SK-N-SH treated with all-trans-retinoic acid at 6 μM for 48 hours (cell line): ENCODE results near the gene KLHDC7A.

Experiments used
- OSR1 ChIP-seq: fragments of 250-450 bp; sonication (Bioruptor Pico); IDR thresholded peaks from 2 replicates; pipeline ENCODE4 v1.8.0; 2022; ENCODE audit warnings: moderate library complexity, mild to moderate bottlenecking, inconsistent platforms
- RARB ChIP-seq: fragments of 250-450 bp; sonication (Bioruptor Pico); IDR thresholded peaks from 2 replicates; pipeline ENCODE4 v1.8.0; 2021; ENCODE audit warnings: mild to moderate bottlenecking, moderate library complexity
- ZFP30 ChIP-seq: fragments of 450-650 bp; formaldehyde crosslinking; IDR thresholded peaks from 2 replicates; pipeline ENCODE4 v1.5.0; 2022; ENCODE audit warnings: mild to moderate bottlenecking, moderate library complexity
- ZNF8 ChIP-seq: fragments of 450-650 bp; formaldehyde crosslinking; IDR thresholded peaks from 2 replicates; pipeline ENCODE4 v1.5.0; 2020; ENCODE audit warnings: mild to moderate bottlenecking, moderate library complexity
- TF ChIP-seq, protein P1 (sequence below): fragments of 250-450 bp; sonication (Bioruptor Pico); IDR thresholded peaks from 2 replicates; pipeline ENCODE4 v1.5.0; 2020; ENCODE audit warnings: mild to moderate bottlenecking, moderate library complexity
- TF ChIP-seq, protein P2 (sequence below): fragments of 250-450 bp; sonication (Bioruptor Pico); IDR thresholded peaks from 2 replicates; pipeline ENCODE4 v1.8.0; 2020; ENCODE audit warnings: mild to moderate bottlenecking, moderate library complexity, borderline replicate concordance
- TF ChIP-seq, protein P3 (sequence below): fragments of 250-450 bp; sonication (Bioruptor Pico); IDR thresholded peaks from 2 replicates; pipeline ENCODE4 v1.5.1; 2020; ENCODE audit warnings: low read depth, mild to moderate bottlenecking, moderate library complexity
- TF ChIP-seq, protein P4 (sequence below): fragments of 250-450 bp; sonication (Bioruptor Pico); IDR thresholded peaks from 2 replicates; pipeline ENCODE4 v1.5.1; 2021; ENCODE audit warnings: mild to moderate bottlenecking, moderate library complexity
- TF ChIP-seq, protein P5 (sequence below): fragments of 250-450 bp; sonication (Bioruptor Pico); IDR thresholded peaks from 2 replicates; pipeline ENCODE4 v1.8.0; 2021; ENCODE audit warnings: low read depth, mild to moderate bottlenecking, moderate library complexity, borderline replicate concordance

DNA sequence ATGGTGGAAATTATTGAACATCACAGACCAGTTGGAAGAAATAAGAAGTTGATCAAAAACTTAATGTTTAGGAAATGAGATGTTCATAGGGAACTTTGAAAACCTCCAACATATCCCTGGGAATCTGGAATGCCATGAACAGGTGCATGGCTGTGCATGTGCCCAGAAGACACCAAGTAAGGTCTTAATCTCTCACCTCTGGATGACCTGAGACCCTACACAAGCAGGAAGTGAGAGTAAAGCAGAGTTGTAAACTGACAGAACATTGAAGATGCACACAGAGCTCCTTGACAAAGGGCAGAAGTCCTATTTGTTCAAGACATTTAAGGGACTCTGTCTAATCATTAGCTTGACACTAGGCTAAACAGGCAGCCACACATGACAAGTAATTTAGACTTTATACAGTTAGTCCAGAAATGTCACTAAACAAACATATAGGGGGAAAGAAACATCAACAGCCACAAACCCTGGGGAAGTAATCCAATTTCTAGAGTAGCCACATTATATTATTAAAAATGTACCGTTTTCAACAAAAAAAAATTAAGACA lies 34.5 kb downstream of the KLHDC7A start:
- TF ChIP-seq ZFP30 (CRISPR knock-in tag): no peak
- TF ChIP-seq, protein P1, sequence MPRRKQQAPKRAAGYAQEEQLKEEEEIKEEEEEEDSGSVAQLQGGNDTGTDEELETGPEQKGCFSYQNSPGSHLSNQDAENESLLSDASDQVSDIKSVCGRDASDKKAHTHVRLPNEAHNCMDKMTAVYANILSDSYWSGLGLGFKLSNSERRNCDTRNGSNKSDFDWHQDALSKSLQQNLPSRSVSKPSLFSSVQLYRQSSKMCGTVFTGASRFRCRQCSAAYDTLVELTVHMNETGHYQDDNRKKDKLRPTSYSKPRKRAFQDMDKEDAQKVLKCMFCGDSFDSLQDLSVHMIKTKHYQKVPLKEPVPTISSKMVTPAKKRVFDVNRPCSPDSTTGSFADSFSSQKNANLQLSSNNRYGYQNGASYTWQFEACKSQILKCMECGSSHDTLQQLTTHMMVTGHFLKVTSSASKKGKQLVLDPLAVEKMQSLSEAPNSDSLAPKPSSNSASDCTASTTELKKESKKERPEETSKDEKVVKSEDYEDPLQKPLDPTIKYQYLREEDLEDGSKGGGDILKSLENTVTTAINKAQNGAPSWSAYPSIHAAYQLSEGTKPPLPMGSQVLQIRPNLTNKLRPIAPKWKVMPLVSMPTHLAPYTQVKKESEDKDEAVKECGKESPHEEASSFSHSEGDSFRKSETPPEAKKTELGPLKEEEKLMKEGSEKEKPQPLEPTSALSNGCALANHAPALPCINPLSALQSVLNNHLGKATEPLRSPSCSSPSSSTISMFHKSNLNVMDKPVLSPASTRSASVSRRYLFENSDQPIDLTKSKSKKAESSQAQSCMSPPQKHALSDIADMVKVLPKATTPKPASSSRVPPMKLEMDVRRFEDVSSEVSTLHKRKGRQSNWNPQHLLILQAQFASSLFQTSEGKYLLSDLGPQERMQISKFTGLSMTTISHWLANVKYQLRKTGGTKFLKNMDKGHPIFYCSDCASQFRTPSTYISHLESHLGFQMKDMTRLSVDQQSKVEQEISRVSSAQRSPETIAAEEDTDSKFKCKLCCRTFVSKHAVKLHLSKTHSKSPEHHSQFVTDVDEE (CRISPR knock-in tag): no peak
- TF ChIP-seq, protein P2, sequence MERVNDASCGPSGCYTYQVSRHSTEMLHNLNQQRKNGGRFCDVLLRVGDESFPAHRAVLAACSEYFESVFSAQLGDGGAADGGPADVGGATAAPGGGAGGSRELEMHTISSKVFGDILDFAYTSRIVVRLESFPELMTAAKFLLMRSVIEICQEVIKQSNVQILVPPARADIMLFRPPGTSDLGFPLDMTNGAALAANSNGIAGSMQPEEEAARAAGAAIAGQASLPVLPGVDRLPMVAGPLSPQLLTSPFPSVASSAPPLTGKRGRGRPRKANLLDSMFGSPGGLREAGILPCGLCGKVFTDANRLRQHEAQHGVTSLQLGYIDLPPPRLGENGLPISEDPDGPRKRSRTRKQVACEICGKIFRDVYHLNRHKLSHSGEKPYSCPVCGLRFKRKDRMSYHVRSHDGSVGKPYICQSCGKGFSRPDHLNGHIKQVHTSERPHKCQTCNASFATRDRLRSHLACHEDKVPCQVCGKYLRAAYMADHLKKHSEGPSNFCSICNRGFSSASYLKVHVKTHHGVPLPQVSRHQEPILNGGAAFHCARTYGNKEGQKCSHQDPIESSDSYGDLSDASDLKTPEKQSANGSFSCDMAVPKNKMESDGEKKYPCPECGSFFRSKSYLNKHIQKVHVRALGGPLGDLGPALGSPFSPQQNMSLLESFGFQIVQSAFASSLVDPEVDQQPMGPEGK: no peak
- TF ChIP-seq, protein P3, sequence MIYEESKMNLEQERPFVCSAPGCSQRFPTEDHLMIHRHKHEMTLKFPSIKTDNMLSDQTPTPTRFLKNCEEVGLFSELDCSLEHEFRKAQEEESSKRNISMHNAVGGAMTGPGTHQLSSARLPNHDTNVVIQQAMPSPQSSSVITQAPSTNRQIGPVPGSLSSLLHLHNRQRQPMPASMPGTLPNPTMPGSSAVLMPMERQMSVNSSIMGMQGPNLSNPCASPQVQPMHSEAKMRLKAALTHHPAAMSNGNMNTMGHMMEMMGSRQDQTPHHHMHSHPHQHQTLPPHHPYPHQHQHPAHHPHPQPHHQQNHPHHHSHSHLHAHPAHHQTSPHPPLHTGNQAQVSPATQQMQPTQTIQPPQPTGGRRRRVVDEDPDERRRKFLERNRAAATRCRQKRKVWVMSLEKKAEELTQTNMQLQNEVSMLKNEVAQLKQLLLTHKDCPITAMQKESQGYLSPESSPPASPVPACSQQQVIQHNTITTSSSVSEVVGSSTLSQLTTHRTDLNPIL (CRISPR knock-in tag): no peak
- TF ChIP-seq RARB (CRISPR knock-in tag): no peak
- TF ChIP-seq, protein P4, sequence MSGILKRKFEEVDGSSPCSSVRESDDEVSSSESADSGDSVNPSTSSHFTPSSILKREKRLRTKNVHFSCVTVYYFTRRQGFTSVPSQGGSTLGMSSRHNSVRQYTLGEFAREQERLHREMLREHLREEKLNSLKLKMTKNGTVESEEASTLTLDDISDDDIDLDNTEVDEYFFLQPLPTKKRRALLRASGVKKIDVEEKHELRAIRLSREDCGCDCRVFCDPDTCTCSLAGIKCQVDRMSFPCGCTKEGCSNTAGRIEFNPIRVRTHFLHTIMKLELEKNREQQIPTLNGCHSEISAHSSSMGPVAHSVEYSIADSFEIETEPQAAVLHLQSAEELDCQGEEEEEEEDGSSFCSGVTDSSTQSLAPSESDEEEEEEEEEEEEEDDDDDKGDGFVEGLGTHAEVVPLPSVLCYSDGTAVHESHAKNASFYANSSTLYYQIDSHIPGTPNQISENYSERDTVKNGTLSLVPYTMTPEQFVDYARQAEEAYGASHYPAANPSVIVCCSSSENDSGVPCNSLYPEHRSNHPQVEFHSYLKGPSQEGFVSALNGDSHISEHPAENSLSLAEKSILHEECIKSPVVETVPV: no peak
- no peak for TF ChIP-seq OSR1 (CRISPR knock-in tag)
- TF ChIP-seq, protein P5, sequence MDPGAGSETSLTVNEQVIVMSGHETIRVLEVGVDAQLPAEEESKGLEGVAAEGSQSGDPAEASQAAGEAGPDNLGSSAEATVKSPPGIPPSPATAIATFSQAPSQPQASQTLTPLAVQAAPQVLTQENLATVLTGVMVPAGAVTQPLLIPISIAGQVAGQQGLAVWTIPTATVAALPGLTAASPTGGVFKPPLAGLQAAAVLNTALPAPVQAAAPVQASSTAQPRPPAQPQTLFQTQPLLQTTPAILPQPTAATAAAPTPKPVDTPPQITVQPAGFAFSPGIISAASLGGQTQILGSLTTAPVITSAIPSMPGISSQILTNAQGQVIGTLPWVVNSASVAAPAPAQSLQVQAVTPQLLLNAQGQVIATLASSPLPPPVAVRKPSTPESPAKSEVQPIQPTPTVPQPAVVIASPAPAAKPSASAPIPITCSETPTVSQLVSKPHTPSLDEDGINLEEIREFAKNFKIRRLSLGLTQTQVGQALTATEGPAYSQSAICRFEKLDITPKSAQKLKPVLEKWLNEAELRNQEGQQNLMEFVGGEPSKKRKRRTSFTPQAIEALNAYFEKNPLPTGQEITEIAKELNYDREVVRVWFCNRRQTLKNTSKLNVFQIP (CRISPR knock-in tag): no peak
- no peak for TF ChIP-seq ZNF8
